NCI-H187 treated with DMSO at 0.1 percent for 48 hours (cell line): Measurements from ENCODE around the gene RAB3GAP2.
"Not testable (repeated sequence)": the region's sequence is repeated elsewhere in the genome, so short reads cannot be mapped to it uniquely, and the experiment has no call there.

Source experiments
- DNase-seq: peaks from one replicate; lab custom pipeline; 2025; lab: John Stamatoyannopoulos, UW

Gene RAB3GAP2

GRCh38 chr1:220236278-220236677 is 36.0 kb downstream of the RAB3GAP2 start:
- DNase-seq, result not testable (repeated sequence)

DNA sequence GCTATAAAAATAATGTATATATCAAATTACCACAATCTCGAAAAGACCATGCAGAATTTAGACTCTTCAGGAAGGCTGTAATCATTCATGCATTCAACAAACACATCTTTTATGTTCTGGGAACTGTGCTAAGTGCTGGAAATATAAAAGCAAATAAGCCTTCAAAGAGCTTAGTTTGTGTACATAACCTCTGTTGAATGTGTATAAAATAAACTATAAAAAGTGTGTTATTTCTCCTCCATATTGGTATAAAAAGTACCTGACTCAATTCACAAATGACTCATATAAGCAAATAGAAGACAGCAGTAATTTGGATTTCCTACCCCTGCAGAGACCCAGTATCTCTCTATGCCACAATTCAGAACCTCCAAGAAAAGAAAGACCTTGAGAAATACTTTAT is 36.8 kb downstream of the RAB3GAP2 start:
- DNase-seq, result no peak

DNA sequence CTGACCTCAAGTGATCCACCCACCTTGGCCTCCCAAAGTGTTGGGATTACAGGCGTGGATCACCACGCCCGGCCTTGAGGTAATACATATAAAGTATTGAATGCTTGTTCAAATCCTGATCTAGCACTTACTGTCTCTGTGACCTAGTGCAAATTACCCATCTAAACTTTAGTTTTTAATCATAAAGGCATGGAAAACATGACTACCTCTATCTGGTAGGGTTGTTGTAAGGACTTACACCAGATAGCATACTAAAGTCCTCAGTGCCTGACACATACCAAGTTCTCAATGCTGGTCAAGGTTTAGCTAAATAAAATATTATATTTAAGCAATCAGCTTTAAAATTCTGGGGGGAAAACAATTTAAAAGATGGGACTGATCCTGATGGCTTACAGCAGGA is 38.3 kb downstream of the RAB3GAP2 start:
- no peak for DNase-seq

GRCh38 chr1:220229771-220230170 is 42.5 kb downstream of the RAB3GAP2 start:
- DNase-seq, result no peak

- no peak for DNase-seq
Measured at GRCh38 chr1:220227393-220227792, 44.9 kb downstream of the RAB3GAP2 start.

- no peak for DNase-seq
Measured at GRCh38 chr1:220226752-220227151, 45.5 kb downstream of the RAB3GAP2 start.

- no peak for DNase-seq
Measured at GRCh38 chr1:220225957-220226356, 46.3 kb downstream of the RAB3GAP2 start.

DNA sequence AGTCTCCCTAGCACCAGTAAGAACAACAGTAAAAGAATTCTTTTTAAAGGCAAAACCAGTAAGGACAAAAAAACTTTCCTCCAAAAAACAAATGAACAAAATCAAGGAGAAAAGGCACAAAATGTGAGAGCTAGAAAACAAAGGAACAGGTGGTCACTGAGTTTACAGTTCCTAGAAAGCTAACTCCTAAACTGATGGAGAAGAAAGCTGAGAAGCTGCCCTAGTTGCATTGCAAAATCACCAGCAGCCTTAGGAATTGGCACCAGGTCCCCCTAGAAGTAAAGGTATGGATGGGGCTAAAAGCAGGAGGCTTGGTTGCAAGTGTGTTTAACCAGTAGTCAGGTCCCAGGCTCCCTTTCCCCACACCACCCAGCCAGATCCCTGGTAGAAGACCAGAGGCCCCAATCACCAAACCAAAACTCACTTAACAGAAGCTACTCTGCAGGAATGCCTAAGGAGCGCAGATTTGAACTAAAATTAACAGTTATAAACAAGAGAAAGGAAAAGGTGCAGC is 47.6 kb downstream of the RAB3GAP2 start:
- no peak for DNase-seq

GRCh38 chr1:220224033-220224432 is 48.2 kb downstream of the RAB3GAP2 start:
- DNase-seq, result no peak

GRCh38 chr1:220222939-220223338 is 49.3 kb downstream of the RAB3GAP2 start:
- DNase-seq, result no peak

DNA sequence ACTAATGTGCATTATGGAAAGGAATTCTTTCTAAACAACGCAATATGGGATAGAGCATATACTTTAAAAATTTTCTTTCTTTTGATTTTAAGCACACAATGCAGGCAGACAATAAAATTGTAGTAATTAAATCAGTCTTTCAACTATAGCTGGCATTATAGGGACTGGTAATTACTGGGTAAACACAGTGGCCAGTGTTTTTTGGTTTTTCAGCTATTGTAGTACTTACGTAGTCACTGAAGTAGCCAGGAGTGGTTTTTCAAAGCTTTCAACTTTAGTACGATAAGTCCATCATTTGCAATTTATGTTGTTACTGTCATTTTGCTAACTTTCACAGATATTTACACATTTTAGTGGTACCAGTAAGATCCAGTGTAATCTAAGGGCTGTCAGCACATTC is 50.6 kb downstream of the RAB3GAP2 start:
- DNase-seq, result no peak

DNA sequence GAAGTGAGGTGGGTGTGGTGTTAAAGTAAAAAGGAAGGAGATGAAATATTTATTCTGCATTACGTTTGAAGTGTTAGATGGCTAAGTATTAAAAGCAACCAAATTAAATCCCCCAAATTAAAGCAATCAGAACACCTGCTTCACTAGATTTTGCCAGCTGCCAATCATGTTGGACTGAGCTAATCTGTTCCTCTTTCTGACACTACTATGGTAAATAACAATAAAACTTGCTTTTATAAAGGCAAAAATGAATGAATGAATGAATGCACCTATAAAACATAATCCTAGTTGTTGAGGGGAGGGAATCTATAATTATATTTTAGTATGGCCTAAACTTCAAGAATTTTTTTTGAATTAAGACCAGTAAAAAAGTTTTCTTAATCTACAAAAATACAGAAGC is 51.0 kb downstream of the RAB3GAP2 start:
- no peak for DNase-seq

DNA sequence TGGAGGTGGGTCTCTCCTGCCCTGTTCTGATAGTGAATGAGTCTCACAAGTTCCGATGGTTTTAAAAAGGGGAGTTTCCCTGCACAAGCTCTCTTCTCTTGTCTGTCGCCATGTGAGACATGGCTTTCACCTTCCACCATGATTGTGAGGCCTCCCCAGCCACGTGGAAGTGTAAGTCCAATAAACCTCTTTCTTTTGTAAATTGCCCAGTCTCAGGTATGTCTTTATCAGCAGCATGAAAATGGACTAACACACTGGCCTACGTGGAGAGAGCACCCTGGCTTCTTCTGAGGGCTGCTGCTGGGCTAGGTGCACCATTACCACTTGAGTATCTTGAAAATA is 51.6 kb downstream of the RAB3GAP2 start:
- not testable (repeated sequence) for DNase-seq

GRCh38 chr1:220219865-220220698 is 52.2 kb downstream of the RAB3GAP2 start:
- DNase-seq, result no peak

- DNase-seq, result no peak
Measured at GRCh38 chr1:220219136-220219442, 53.2 kb downstream of the RAB3GAP2 start.

DNA sequence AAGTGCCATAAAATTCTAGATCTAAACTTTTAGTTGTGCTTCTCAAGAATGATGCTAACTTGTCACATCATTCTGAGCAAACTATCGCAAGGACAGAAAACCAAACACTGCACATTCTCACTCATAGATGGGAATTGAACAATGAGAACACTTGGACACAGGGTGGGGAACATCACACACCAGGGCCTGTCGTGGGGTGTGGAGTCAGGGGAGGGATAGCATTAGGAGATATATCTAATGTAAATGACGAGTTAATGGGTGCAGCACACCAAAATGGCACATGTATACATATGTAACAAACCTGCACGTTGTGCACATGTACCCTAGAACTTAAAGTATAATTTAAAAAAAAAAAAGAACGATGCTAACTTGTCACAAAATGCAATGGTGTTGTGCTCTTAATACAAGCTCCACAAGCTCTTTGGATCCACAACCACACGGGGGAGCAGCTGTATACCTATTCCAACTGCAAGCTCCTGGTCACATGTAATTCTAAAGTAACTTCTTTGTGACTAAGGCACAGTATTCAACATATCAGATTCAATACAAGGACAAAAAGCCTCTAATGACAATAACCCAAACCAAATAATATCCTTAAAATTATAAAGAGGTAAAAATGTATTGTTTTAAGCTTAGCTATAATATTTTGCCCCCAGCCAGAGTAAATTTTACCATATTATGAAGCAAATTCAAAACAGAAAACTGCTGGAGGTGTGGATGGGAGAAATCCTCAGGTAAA is 53.7 kb downstream of the RAB3GAP2 start:
- DNase-seq, result not testable (repeated sequence)

DNA sequence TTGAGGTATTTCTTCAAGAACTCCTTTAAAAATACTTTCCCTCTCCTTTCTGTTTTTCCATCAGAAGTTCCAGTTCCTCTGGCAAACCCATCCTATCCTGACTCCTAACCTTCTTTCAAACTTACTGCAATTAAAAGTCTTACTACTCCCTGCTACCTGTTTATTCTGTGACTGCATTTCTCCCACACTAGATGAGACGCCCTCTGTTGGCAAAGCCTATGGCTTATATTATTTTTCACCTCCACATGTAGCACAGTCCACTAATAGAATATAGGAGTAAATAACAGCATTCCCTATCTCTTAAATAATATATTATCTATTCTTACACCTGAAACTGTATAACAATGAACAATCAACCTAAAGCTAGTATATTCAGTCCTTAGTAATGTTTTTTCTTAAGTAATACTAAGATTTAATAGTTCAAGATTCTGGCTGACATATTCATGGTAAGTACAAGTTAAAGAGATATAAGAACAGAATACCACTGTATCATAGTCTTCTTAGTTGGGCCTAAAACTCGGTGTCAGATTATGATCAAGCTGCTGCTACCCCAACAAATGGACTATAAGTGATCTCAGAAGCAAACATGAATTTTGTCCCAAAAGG is 54.8 kb downstream of the RAB3GAP2 start:
- DNase-seq, result no peak

DNA sequence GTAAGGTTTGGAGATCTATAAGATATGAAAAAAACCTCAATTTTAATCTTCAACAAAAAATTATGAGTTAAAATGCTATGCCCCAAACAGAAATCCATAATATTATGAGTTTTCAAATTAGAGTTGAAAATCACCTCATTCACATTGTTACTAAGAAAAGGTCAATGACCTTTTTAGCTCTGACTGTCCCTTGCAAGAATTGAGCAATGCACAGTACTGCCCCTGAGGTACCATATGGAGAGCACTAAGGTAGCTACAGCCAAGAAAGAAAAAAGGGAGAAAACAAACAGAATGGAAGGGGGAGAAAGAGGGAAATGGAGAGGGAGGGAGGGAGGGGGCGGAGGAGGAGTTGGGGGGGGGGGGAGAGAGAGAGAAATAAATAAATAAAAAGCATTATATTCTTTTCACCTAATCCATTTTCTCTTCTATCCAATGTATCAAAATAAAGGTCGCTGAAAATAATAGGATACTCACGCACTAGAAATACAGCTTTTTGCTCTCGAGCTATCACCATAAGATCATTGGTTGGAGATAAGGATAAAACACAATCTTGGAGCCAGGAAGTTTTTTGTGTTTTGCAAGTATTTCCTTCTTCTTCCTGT is 58.8 kb downstream of the RAB3GAP2 start:
- no peak for DNase-seq

DNA sequence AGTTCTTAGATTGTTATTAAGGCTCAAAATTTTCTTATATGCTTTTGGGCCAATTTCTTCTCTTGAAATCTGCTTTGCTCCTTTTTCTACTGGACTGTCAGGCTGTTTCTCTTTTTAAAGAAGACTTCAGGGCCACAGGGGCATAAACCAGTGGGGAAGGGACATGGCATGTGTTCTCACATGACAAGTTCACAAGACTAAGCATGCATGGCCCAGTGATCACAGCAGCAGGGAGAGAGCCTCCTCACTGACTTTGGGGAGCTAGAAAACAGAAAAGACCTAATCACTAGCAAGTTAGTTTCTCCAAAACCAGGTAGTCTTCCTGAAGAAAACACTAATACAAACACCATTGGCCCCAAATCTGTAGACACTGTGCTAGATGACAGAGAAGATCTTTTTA is 64.8 kb downstream of the RAB3GAP2 start:
- DNase-seq, result no peak

GRCh38 chr1:220204758-220205157 is 67.5 kb downstream of the RAB3GAP2 start:
- DNase-seq, result not testable (repeated sequence)

- no peak for DNase-seq
Measured at GRCh38 chr1:220203816-220204215, 68.4 kb downstream of the RAB3GAP2 start.

GRCh38 chr1:220198186-220199005 is 73.9 kb downstream of the RAB3GAP2 start:
- DNase-seq, result no peak
